Activated T-cell treated with anti-CD3 and anti-CD28 coated beads, Interleukin-2, amount 50 U/mL, for 24 hours (primary cell): ENCODE data around the gene NDRG2.
"Not testable (repeated sequence)": the region's sequence is repeated elsewhere in the genome, so short reads cannot be mapped to it uniquely, and the experiment has no call there.

Source experiments
- DNase-seq: peaks from one replicate; pipeline ENCODE4 v3.0.0-alpha.2; 2020
- H3K27ac Mint-ChIP-seq: 2 replicates; pipeline ENCODE4 v1.8.0; 2020; ENCODE audit warnings: mild to moderate bottlenecking, mixed read lengths
- H3K27me3 Mint-ChIP-seq: 2 replicates; pipeline ENCODE4 v1.8.0; 2020; ENCODE audit warnings: mixed read lengths
- H3K36me3 Mint-ChIP-seq: 2 replicates; pipeline ENCODE4 v1.8.0; 2020; ENCODE audit warnings: low read depth, mixed read lengths
- H3K4me1 Mint-ChIP-seq: 2 replicates; pipeline ENCODE4 v1.8.0; 2020; ENCODE audit warnings: low read depth, mixed read lengths
- H3K4me3 Mint-ChIP-seq: 2 replicates; pipeline ENCODE4 v1.8.0; 2020; ENCODE audit warnings: mild to moderate bottlenecking, moderate library complexity, mixed read lengths
- H3K9me3 Mint-ChIP-seq: 2 replicates; pipeline ENCODE4 v1.8.0; 2020; ENCODE audit warnings: mixed read lengths

Gene NDRG2

GRCh38 chr14:21017528-21018245, 7.2 kb downstream of the NDRG2 start:
- Mint-ChIP-seq H3K9me3 (no peaks in the 10 kb centered on the region), H3K27me3 (peaks cover 3% of the 10 kb centered on the region), H3K27ac (no peak overlapping the region), H3K4me1 (no peaks in the 10 kb centered on the region), H3K36me3 (peaks cover 8% of the 10 kb centered on the region), H3K4me3 (no peak overlapping the region)
- no peak for DNase-seq

- Mint-ChIP-seq H3K27me3 (peaks cover 9% of the 10 kb centered on the region), H3K4me1 (no peaks in the 10 kb centered on the region), H3K4me3 (no peak overlapping the region), H3K9me3 (no peaks in the 10 kb centered on the region), H3K27ac (no peak overlapping the region), H3K36me3 (peaks cover 8% of the 10 kb centered on the region)
- DNase-seq, result no peak
Observed at GRCh38 chr14:21016413-21017190, 8.3 kb downstream of the NDRG2 start.

DNA sequence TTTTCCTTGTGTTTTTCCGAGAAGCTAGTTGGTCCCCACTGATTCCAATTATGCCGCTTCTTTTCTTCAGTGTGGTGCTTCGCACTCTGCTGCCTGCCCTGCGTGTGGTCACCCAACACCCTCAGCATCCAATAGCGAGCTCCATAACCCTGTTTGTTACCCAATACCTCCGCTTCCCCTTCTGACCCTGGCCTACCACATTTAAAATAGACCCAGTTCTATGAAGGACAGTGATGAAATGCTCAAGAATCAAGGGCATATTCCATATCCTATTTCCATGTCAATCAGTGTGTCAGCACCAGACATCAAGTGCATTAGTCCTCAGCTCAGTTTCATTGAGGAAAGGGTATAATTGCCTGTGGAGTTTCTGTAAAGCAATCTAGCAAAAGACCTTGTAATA, 9.5 kb downstream of the NDRG2 start:
- no peaks in the 10 kb centered on the region for H3K4me1 Mint-ChIP-seq
- no peak overlapping the region for H3K27ac Mint-ChIP-seq
- H3K9me3 Mint-ChIP-seq, result no peaks in the 10 kb centered on the region
- H3K27me3 Mint-ChIP-seq, result peaks cover 17% of the 10 kb centered on the region
- H3K36me3 Mint-ChIP-seq, result peaks cover 8% of the 10 kb centered on the region
- no peak overlapping the region for H3K4me3 Mint-ChIP-seq
- no peak for DNase-seq

DNA sequence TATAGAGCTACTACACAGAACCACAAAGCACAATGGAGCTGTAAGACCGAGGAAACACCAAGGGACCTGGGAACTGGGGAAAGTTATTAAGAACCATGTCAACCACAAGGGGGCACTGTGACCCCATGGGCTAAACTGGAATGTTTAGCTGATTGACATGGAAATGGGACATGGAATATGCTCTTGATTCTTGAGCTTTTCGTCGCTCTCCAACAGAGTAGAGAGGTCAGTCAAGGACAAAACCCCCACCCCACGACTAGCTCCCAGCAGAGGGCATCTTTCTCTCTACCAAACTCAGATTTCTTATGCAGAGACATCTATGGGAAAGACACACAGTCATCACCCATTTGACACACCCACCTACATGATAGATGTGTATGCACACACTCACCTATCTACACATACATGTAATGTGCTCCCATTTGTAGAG, 10.1 kb downstream of the NDRG2 start:
- H3K4me1 Mint-ChIP-seq, result no peaks in the 10 kb centered on the region
- H3K9me3 Mint-ChIP-seq, result no peaks in the 10 kb centered on the region
- peak; percentile 81 for DNase-seq
- H3K4me3 Mint-ChIP-seq, result no peak overlapping the region
- peaks cover 17% of the 10 kb centered on the region for H3K27me3 Mint-ChIP-seq
- H3K36me3 Mint-ChIP-seq, result peaks cover 8% of the 10 kb centered on the region
- H3K27ac Mint-ChIP-seq, result no peak overlapping the region

- DNase-seq, result no peak
- Mint-ChIP-seq H3K36me3 (no peaks in the 10 kb centered on the region), H3K27me3 (peaks cover 17% of the 10 kb centered on the region), H3K4me3 (no peak overlapping the region), H3K9me3 (no peaks in the 10 kb centered on the region), H3K4me1 (no peaks in the 10 kb centered on the region), H3K27ac (no peak overlapping the region)
Observed at GRCh38 chr14:21011136-21011535, 13.7 kb downstream of the NDRG2 start.

- not testable (repeated sequence) for H3K4me1 Mint-ChIP-seq, H3K9me3 Mint-ChIP-seq, H3K36me3 Mint-ChIP-seq, H3K27ac Mint-ChIP-seq, H3K4me3 Mint-ChIP-seq, DNase-seq
- H3K27me3 Mint-ChIP-seq, result peaks cover 17% of the 10 kb centered on the region
Observed at GRCh38 chr14:21009721-21010120, 15.1 kb downstream of the NDRG2 start.

- no peaks in the 10 kb centered on the region for H3K27me3 Mint-ChIP-seq
- H3K36me3 Mint-ChIP-seq, result no peaks in the 10 kb centered on the region
- DNase-seq, result no peak
- H3K9me3 Mint-ChIP-seq, result no peaks in the 10 kb centered on the region
- H3K4me3 Mint-ChIP-seq, result no peak overlapping the region
- H3K27ac Mint-ChIP-seq, result no peak overlapping the region
- H3K4me1 Mint-ChIP-seq, result no peaks in the 10 kb centered on the region
Observed at GRCh38 chr14:21003788-21004346, 21.0 kb downstream of the NDRG2 start.

GRCh38 chr14:21001218-21001617, 23.6 kb downstream of the NDRG2 start:
- H3K27me3 Mint-ChIP-seq, result no peaks in the 10 kb centered on the region
- no peaks in the 10 kb centered on the region for H3K9me3 Mint-ChIP-seq
- H3K4me3 Mint-ChIP-seq, result no peak overlapping the region
- no peak for DNase-seq
- H3K36me3 Mint-ChIP-seq, result peaks cover 18% of the 10 kb centered on the region
- no peak overlapping the region for H3K27ac Mint-ChIP-seq
- peaks cover 8% of the 10 kb centered on the region for H3K4me1 Mint-ChIP-seq

DNA sequence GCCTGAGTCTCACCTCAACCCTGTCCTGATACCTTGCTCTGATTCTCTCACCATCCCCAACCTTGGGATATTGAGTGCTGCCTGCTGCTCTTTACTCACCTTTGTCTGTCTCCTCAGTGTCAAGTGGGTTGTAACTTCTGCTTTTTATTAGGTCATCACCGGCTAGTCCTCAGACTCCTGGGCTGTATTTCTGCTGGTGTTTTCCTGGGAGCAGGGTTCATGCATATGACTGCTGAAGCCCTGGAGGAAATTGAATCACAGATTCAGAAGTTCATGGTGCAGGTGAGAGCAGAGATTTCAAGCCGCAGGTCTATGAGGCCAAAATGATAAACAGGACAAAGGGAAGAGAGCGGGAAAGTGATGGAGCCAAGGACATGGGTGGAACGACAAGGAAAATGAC, 25.3 kb downstream of the NDRG2 start:
- Mint-ChIP-seq H3K9me3 (no peaks in the 10 kb centered on the region), H3K27ac (no peak overlapping the region)

GRCh38 chr14:20998674-20999366, 26.0 kb downstream of the NDRG2 start, which contains the start of gene SLC39A2:
TSS of gene SLC39A2 (plus strand) at chr14:20999293. CDS start at chr14:20999447, 154 bp downstream.
- Mint-ChIP-seq H3K27me3 (no peaks in the 10 kb centered on the region), H3K9me3 (no peaks in the 10 kb centered on the region), H3K27ac (peak within 1 kb of the TSS; percentile 40), H3K4me1 (peaks cover 14% of the 10 kb centered on the region), H3K36me3 (peaks cover 42% of the 10 kb centered on the region), H3K4me3 (no peak within 1 kb of the TSS)
- no peak for DNase-seq

More for the DNA sequence above, 25.3 kb downstream of the NDRG2 start:
- Mint-ChIP-seq H3K27me3 (no peaks in the 10 kb centered on the region), H3K36me3 (peaks cover 34% of the 10 kb centered on the region), H3K4me1 (peaks cover 14% of the 10 kb centered on the region), H3K4me3 (no peak overlapping the region)
- DNase-seq, result no peak

DNA sequence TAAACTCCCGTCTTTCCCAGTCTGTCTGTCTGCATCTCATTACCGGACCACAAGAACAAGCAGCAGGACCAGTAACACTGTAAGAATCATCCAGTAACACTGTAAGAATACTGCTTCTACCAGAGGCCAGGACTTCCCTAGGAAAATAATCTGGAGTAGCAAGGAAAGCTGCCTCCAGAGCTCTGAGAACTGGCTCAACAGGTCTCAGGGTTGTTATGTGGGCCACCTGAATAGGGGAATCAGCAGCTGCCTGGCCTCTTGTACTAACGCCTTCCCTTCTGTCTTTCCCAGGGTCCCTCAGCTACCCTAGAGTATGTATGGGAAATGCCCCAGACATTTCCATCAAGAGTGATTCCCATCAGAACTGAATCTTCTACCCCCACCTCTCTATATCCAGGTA, 26.7 kb downstream of the NDRG2 start:
- Mint-ChIP-seq H3K9me3 (no peaks in the 10 kb centered on the region), H3K36me3 (peaks cover 49% of the 10 kb centered on the region), H3K27me3 (no peaks in the 10 kb centered on the region), H3K4me1 (peaks cover 14% of the 10 kb centered on the region), H3K4me3 (no peak overlapping the region), H3K27ac (peak overlapping the region; percentile 40)
- DNase-seq, result no peak

- no peak overlapping the region for H3K4me3 Mint-ChIP-seq
- DNase-seq, result no peak
- peaks cover 54% of the 10 kb centered on the region for H3K36me3 Mint-ChIP-seq
- H3K4me1 Mint-ChIP-seq, result peaks cover 17% of the 10 kb centered on the region
- no peak overlapping the region for H3K27ac Mint-ChIP-seq
- H3K9me3 Mint-ChIP-seq, result no peaks in the 10 kb centered on the region
- no peaks in the 10 kb centered on the region for H3K27me3 Mint-ChIP-seq
Observed at GRCh38 chr14:20997564-20997963, 27.3 kb downstream of the NDRG2 start.

- Mint-ChIP-seq H3K4me1 (peaks cover 18% of the 10 kb centered on the region), H3K27ac (no peak overlapping the region), H3K27me3 (no peaks in the 10 kb centered on the region), H3K36me3 (peaks cover 59% of the 10 kb centered on the region), H3K4me3 (no peak overlapping the region), H3K9me3 (no peaks in the 10 kb centered on the region)
- no peak for DNase-seq
Observed at GRCh38 chr14:20997115-20997514, 27.7 kb downstream of the NDRG2 start.

DNA sequence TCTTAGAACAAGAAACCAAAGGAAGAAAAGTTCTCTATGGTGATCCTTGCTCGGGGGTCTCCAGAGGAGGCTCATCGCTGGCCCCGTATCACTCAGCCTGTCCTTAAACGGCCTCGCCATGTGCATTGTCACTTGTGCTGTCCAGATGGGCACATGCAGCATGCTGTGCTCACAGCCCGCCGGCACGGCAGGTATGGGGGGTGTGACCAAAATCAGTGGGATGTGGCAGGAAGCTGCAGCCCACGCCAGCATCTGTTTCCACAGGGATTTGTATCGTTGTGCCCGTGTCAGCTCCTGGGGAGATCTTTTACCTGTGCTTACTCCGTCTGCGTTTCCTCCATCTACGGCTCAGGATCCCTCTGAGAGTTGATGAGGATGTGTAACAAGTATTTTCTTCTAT, 28.3 kb downstream of the NDRG2 start:
- no peaks in the 10 kb centered on the region for H3K9me3 Mint-ChIP-seq
- H3K4me3 Mint-ChIP-seq, result no peak overlapping the region
- H3K4me1 Mint-ChIP-seq, result peaks cover 24% of the 10 kb centered on the region
- H3K36me3 Mint-ChIP-seq, result peaks cover 65% of the 10 kb centered on the region
- H3K27me3 Mint-ChIP-seq, result no peaks in the 10 kb centered on the region
- no peak for DNase-seq
- H3K27ac Mint-ChIP-seq, result no peak overlapping the region
